Ovary (tissue), 9 donors: ENCODE measurements around the gene EMX2. TPM values are rescaled to one million over a fixed set of nuclear protein-coding genes. Genes with fewer than 3 reads are reported as not detected.

Source experiments
- DNase-seq, 5 donors: peaks; one replicate each; pipeline ENCODE4 v3.0.0-alpha.2; 2019 to 2020
- H3K27ac ChIP-seq, 2 donors: fragments of 200-600 bp; one replicate each; pipeline versions ENCODE4 v1.5.1 to v1.8.0; 2019 to 2022
- H3K27me3 ChIP-seq: fragments of 200-600 bp; one replicate; pipeline ENCODE4 v1.8.0; 2022
- H3K36me3 ChIP-seq: fragments of 200-600 bp; sonication (generic); one replicate; pipeline ENCODE4 v1.5.1; 2019
- H3K4me1 ChIP-seq: one replicate; pipeline ENCODE4 v1.8.1; 2013; ENCODE audit warnings: mild to moderate bottlenecking, moderate library complexity; ENCODE audit not compliant: insufficient read depth
- H3K4me3 ChIP-seq: fragments of 200-600 bp; sonication (generic); one replicate; pipeline ENCODE4 v1.5.1; 2017
- H3K9me3 ChIP-seq, 2 donors: fragments of 200-600 bp in 1 of 2; sonication (generic) in 1 of 2; one replicate each; pipeline versions ENCODE4 v1.5.1 to v1.8.1; 2013 to 2019; ENCODE audit warnings: mild to moderate bottlenecking in 1 of 2, moderate library complexity in 1 of 2
- EP300 ChIP-seq: sonication (generic); formaldehyde crosslinking; IDR thresholded peaks from one replicate; pipeline ENCODE4 v1.6.1; 2017; ENCODE audit warnings: antibody characterized with exemption
- POLR2A ChIP-seq: fragments of 450-650 bp; IDR thresholded peaks from one replicate; pipeline ENCODE4 v1.6.1; 2017; ENCODE audit warnings: antibody characterized with exemption, mild to moderate bottlenecking, moderate library complexity
- WGBS, 3 donors: extraction: QIAGEN DNeasy Blood & Tissue Kit in 1 of 3; methylation state at CpG; one replicate each; pipeline versions ENCODE4 v1.1.5 to v1.1.7; 2013 to 2017; 5-methylcytosine and 5-hydroxymethylcytosine counted together
- intact Hi-C, 4 donors: fragments of 100-400 bp; cut with DNase I; formaldehyde crosslinking; loops; one replicate each; pipeline versions ENCODE4 v1.11.0 to v1.15.1; 2022 to 2023
- polyA plus RNA-seq, 2 donors: library from polyadenylated mRNA; stranded (reverse); fragments of 200-250 nt in 1 of 2; fragments of 350-450 nt in 1 of 2; fragmentation: Illumina TruSeq in 1 of 2; extraction: RNeasy Lipid Tissue Mini Kit (QIAGEN cat#74804) in 1 of 2; gene quantifications; one replicate each; pipeline ENCODE4 v1.2.3, GENCODE V29; 2013 to 2014
- total RNA-seq, 7 donors: library from RNA; depleted of rRNA in 2 of 7; stranded (reverse); fragments of >200 nt in 2 of 7; fragmentation: NEBNext Ultra II Directional in 3 of 7; extraction: Animal tissue kit (Norgen Biotek cat#: 25700) in 3 of 7; gene quantifications; one replicate each; pipeline versions ENCODE4 v1.1.0 to v1.2.4, GENCODE V29; 2016 to 2023
- TF ChIP-seq, protein P1 (sequence below), 3 donors: fragments of 450-650 bp in 2 of 3; fragments of 200-600 bp in 1 of 3; IDR thresholded peaks; one replicate each; pipeline versions ENCODE4 v1.5.1 to v1.8.0; 2016 to 2022; ENCODE audit warnings: antibody characterized with exemption in 3 of 3, mild to moderate bottlenecking in 1 of 3
- donor health status: DM: no; HTN: no; CAD: no; lungs with moderate emphysema.
- donor health status: DM: no; HTN: no; CAD: no.
- donor health status: Bipolar disorder and iron deficiency.
- donor health status: DM: yes; HTN: yes; CAD: no.
- donor health status: DM: no; HTN: no; CAD: no.
- donor health status: DM: yes; HTN: yes; CAD: no.

EMX2 gene
- total and polyA plus RNA-seq, 9 donors = 7.3 to 62.1 (median 14.4) TPM

DNA sequence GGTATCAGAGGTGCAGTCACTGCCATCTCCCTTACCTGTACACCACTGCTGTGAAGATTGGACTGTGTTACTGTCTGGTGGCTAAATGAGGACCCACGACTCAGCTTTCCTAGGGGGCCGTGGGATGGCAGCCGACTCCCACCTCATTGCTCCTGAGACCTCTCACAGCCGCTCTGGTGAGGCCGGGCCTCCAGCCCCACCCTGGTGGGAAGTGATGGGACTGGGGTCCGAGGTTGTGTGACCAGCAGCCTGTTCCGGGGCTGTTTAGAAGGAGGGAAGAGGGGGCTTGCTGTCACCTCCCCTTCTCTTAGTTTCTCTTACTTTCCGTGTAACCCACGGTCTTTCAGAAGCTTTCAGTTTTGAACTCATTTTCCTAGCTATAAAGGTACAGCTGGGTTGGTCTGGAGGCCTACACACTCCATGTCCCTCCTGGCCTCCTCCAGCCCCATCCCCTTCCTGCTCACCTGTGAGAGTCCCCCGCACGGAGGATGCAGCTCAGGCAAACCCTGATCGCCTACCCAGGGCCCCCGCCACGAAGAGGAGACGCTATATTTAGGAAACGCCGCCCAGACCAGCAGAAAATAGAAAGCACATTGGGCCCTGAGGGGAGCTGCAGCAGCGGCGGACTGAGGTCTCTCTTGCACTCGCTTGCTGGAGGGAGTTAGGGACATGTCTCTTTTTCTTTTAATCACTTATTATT, 4.6 kb downstream of the EMX2 start:
- Histone ChIP-seq H3K4me3 (peak overlapping the region; percentile 84), H3K9me3 (no peaks in the 10 kb centered on the region), H3K4me1 (peaks cover 3% of the 10 kb centered on the region), H3K27ac (no peak overlapping the region), H3K27me3 (no peaks in the 10 kb centered on the region), H3K36me3 (no peaks in the 10 kb centered on the region)
- 49 to 76% (median 74%) methylated on average over 20 of the region's 20 CpGs for WGBS, 3 donors
- TF ChIP-seq EP300 (no peak), POLR2A (no peak)
- TF ChIP-seq, protein P1, sequence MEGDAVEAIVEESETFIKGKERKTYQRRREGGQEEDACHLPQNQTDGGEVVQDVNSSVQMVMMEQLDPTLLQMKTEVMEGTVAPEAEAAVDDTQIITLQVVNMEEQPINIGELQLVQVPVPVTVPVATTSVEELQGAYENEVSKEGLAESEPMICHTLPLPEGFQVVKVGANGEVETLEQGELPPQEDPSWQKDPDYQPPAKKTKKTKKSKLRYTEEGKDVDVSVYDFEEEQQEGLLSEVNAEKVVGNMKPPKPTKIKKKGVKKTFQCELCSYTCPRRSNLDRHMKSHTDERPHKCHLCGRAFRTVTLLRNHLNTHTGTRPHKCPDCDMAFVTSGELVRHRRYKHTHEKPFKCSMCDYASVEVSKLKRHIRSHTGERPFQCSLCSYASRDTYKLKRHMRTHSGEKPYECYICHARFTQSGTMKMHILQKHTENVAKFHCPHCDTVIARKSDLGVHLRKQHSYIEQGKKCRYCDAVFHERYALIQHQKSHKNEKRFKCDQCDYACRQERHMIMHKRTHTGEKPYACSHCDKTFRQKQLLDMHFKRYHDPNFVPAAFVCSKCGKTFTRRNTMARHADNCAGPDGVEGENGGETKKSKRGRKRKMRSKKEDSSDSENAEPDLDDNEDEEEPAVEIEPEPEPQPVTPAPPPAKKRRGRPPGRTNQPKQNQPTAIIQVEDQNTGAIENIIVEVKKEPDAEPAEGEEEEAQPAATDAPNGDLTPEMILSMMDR (IDR thresholded peaks at IDR 0.05) = no peak
- DNase-seq = no peak
- intact Hi-C loops = loop anchor here in 2 of 4 donors (5.0 to 10.0 kb wide), 2 partner anchors 198 to 500 kb away; partner anchors contain the start of gene RAB11FIP2 (in 1 of the 2)

DNA sequence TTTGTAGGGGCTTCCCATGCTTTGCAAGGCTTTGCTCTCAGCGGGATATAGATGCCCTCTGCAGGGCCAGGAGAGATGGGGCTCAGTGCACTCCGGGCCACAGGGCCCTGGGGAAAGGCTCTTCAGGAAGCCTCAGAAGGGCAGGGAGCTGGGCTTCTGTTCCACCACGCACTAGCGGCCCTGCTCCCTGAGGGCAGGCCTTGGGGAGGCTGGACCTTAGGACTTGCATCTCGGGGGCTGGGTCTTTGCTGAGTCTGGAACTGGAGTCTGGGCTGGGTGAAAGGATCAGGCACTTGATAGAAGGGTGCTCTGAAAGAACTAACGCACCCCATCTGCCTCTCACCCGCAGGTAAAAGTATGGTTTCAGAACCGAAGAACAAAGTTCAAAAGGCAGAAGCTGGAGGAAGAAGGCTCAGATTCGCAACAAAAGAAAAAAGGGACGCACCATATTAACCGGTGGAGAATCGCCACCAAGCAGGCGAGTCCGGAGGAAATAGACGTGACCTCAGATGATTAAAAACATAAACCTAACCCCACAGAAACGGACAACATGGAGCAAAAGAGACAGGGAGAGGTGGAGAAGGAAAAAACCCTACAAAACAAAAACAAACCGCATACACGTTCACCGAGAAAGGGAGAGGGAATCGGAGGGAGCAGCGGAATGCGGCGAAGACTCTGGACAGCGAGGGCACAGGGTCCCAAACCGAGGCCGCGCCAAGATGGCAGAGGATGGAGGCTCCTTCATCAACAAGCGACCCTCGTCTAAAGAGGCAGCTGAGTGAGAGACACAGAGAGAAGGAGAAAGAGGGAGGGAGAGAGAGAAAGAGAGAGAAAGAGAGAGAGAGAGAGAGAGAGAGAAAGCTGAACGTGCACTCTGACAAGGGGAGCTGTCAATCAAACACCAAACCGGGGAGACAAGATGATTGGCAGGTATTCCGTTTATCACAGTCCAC, 5.4 kb downstream of the EMX2 start:
- no peaks in the 10 kb centered on the region for H3K9me3 ChIP-seq
- no peak overlapping the region for H3K27ac ChIP-seq
- intact Hi-C loops = loop anchor here in 2 of 4 donors (5.0 to 10.0 kb wide), 2 partner anchors 197 to 499 kb away; partner anchors contain the start of gene RAB11FIP2 (in 1 of the 2)
- no peaks in the 10 kb centered on the region for H3K36me3 ChIP-seq
- no peak for TF ChIP-seq EP300
- no peak for TF ChIP-seq POLR2A
- TF ChIP-seq, protein P1 (IDR thresholded peaks at IDR 0.05) = no peak
- DNase-seq = no peak
- H3K4me3 ChIP-seq = peak overlapping the region; percentile 84
- 57 to 86% (median 82%) methylated on average over 32 of the region's 32 CpGs for WGBS, 3 donors
- peaks cover 3% of the 10 kb centered on the region for H3K4me1 ChIP-seq
- no peaks in the 10 kb centered on the region for H3K27me3 ChIP-seq

DNA sequence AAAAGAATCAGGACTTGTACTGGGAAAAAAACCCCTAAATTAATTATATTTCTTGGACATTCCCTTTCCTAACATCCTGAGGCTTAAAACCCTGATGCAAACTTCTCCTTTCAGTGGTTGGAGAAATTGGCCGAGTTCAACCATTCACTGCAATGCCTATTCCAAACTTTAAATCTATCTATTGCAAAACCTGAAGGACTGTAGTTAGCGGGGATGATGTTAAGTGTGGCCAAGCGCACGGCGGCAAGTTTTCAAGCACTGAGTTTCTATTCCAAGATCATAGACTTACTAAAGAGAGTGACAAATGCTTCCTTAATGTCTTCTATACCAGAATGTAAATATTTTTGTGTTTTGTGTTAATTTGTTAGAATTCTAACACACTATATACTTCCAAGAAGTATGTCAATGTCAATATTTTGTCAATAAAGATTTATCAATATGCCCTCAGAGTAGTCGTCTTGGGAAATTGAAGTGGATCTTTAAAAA, 6.6 kb downstream of the EMX2 start:
- H3K27me3 ChIP-seq = no peaks in the 10 kb centered on the region
- DNase-seq = no peak
- 65 to 95% (median 94%) methylated on average over 6 of the region's 6 CpGs for WGBS, 3 donors
- no peaks in the 10 kb centered on the region for H3K9me3 ChIP-seq
- H3K4me1 ChIP-seq = peaks cover 3% of the 10 kb centered on the region
- intact Hi-C loops = loop anchor here in 2 of 4 donors (5.0 to 10.0 kb wide), 2 partner anchors 196 to 498 kb away; partner anchors contain the start of gene RAB11FIP2 (in 1 of the 2)
- peak overlapping the region; percentile 12 for H3K4me3 ChIP-seq
- H3K36me3 ChIP-seq = no peaks in the 10 kb centered on the region
- no peak overlapping the region for H3K27ac ChIP-seq
- TF ChIP-seq POLR2A (no peak), EP300 (no peak)
- TF ChIP-seq, protein P1 (IDR thresholded peaks at IDR 0.05) = no peak

DNA sequence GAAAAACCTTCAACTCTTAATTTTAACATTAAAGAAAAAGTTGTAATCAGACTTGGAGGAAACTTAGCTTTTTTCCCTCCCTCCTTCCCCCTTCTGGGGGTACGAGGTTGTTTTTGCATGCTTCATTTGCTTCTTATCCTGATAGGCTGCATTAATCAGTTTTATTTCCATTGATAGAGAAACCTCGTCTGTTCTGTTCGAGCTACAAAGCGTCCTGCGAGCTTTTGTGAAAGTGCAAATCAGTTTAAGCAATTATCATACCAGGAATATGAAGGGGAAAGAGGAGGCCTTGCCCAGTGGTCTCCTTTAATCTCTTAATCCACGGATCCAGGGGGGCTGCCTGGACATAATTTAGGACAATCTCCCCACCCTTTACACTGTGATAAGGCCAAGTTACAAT, 7.5 kb downstream of the EMX2 start:
- DNase-seq = no peak
- no peaks in the 10 kb centered on the region for H3K36me3 ChIP-seq
- H3K27ac ChIP-seq = no peak overlapping the region
- intact Hi-C loops = no loop called here
- WGBS, 3 donors = 49 to 82% (median 75%) methylated on average over 6 of the region's 6 CpGs
- no peaks in the 10 kb centered on the region for H3K9me3 ChIP-seq
- peaks cover 3% of the 10 kb centered on the region for H3K4me1 ChIP-seq
- no peak overlapping the region for H3K4me3 ChIP-seq
- H3K27me3 ChIP-seq = no peaks in the 10 kb centered on the region
- no peak for TF ChIP-seq EP300
- TF ChIP-seq, protein P1 (IDR thresholded peaks at IDR 0.05) = no peak
- no peak for TF ChIP-seq POLR2A
